ENCODE measurements around the gene CENPS. TPM values are rescaled to one million over a fixed set of nuclear protein-coding genes. Genes with fewer than 3 reads are reported as not detected.
A peak's percentile ranks its signal among the peaks of the same experiment; 100 is the strongest.

The CENPS gene
- total and polyA plus RNA-seq, 9 of the 15 experiments (the other 6 are each of a cell fraction or from before 2014, with no cell fraction given), result 10.2 to 36.0 (median 26.0) TPM

DNA sequence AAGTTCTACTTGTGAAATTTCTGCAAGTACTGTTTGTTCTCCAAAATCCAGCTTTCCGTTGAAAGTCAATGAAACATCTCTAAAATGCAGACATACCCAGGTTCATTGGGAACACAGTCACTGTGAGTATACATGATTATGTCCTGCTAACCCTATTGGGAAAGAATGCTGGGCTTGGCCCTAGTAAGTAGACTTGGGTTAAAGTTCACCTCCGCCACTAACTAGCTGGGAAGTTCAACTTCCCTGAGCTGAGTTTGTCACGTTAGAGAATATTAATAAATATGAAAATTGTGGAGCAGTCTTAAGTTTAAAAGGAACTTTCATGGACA lies 41.9 kb upstream of the CENPS start:
- CTCF ChIA-PET (ENCODE audit: low intra/inter-chr PET ratio), result interaction anchor here (0.6 to 1.1 kb wide), 2 partner anchors 40 to 53 kb away, joined by 4 read pairs; no protein-coding TSS in a partner anchor
- no peak overlapping the region for H2AFZ ChIP-seq (ENCODE audit: low read depth, low read length)
- intact Hi-C loops (cut with micrococcal nuclease), result loop anchor here (1.0 kb wide), 1 partner anchor 10 kb away; no protein-coding TSS in a partner anchor

More for the DNA sequence above, 41.9 kb upstream of the CENPS start:
- Histone ChIP-seq H3K9ac (ENCODE audit: insufficient read depth in 1 of 2, low read depth in 2 of 2, low read length in 2 of 2) (no peak overlapping the region), H4K20me1 (replicated peaks; ENCODE audit: control insufficient read depth, insufficient read depth, low read length) (no peaks in the 10 kb centered on the region), H3K4me2 (ENCODE audit: insufficient read depth, low read length) (no peak overlapping the region), H3K4me1 (replicated peaks in 1 of 2; ENCODE audit: control insufficient read depth in 2 of 2, insufficient read depth in 2 of 2, low read length in 2 of 2) (peaks cover 3 to 11% of the 10 kb centered on the region in 2 experiments; a peak in 2 of 5 replicates), H3K79me2 (ENCODE audit: control insufficient read depth, insufficient read depth, low read length) (no peaks in the 10 kb centered on the region), H3K9me1 (ENCODE audit: control insufficient read depth, insufficient read depth, low read length) (no peaks in the 10 kb centered on the region), H3K27ac (ENCODE audit: extremely low read depth, low read depth, low read length) (no peak overlapping the region), H3K36me3 (ENCODE audit: control insufficient read depth, insufficient read depth, low read length) (no peaks in the 10 kb centered on the region), H3K9me3 (replicated peaks; ENCODE audit: control insufficient read depth, insufficient read depth, low read depth, low read length) (no peaks in the 10 kb centered on the region), H3K27me3 (ENCODE audit: control insufficient read depth in 2 of 2, insufficient read depth in 2 of 2, low read length in 2 of 2) (no peaks in the 10 kb centered on the region), H3K4me3 (no peak overlapping the region)
- no peak for DNase-seq (ENCODE audit: extremely low read depth in 1 of 4, low spot score in 3 of 4)
- 51% methylated on average over 3 of the region's 3 CpGs for WGBS (ENCODE audit: insufficient coverage, low coverage, missing lambda C conversion rate)
- POLR2A ChIA-PET, result interaction anchor here (0.5 to 4.2 kb wide), 6 partner anchors 8 to 682 kb away, joined by 3 to 29 read pairs (median 4); partner anchors contain the start of genes CENPS and PGD
- no peak for TF ChIP-seq CREB1 (IDR thresholded peaks at IDR 0.05)
- no peak for TF ChIP-seq CREB1 (CRISPR knock-in tag; IDR thresholded peaks at IDR 0.05)
- TF ChIP-seq HMGN3 (IDR thresholded peaks at IDR 0.05; ENCODE audit: borderline replicate concordance, extremely low read depth, insufficient read length, low read depth, low read length), result no peak
- no peak for TF ChIP-seq ELF4 (CRISPR knock-in tag; IDR thresholded peaks at IDR 0.05)
- TF ChIP-seq, protein P1, sequence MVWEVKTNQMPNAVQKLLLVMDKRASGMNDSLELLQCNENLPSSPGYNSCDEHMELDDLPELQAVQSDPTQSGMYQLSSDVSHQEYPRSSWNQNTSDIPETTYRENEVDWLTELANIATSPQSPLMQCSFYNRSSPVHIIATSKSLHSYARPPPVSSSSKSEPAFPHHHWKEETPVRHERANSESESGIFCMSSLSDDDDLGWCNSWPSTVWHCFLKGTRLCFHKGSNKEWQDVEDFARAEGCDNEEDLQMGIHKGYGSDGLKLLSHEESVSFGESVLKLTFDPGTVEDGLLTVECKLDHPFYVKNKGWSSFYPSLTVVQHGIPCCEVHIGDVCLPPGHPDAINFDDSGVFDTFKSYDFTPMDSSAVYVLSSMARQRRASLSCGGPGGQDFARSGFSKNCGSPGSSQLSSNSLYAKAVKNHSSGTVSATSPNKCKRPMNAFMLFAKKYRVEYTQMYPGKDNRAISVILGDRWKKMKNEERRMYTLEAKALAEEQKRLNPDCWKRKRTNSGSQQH (CRISPR knock-in tag; IDR thresholded peaks at IDR 0.05), result no peak
- TF ChIP-seq, protein P2, sequence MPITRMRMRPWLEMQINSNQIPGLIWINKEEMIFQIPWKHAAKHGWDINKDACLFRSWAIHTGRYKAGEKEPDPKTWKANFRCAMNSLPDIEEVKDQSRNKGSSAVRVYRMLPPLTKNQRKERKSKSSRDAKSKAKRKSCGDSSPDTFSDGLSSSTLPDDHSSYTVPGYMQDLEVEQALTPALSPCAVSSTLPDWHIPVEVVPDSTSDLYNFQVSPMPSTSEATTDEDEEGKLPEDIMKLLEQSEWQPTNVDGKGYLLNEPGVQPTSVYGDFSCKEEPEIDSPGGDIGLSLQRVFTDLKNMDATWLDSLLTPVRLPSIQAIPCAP (CRISPR knock-in tag; IDR thresholded peaks at IDR 0.05; ENCODE audit: borderline replicate concordance), result no peak
- TF ChIP-seq NR2C2 (CRISPR knock-in tag; IDR thresholded peaks at IDR 0.05), result no peak
- TF ChIP-seq NR2C2 (tag; IDR thresholded peaks at IDR 0.05), result 0 out of 2 replicates have a peak, but pooled peaks have one; percentile 8
- in situ Hi-C loops (cut with MboI), result no loop called here
- FAIRE-seq, result no peak
- no peak for ATAC-seq
- no TSS peak for BruUV-seq (replicated peaks)

Measured in K562 (cell line).